Measurements from ENCODE around the gene ANKRD11.
A peak's percentile ranks its signal among the peaks of the same experiment; 100 is the strongest.
"Not testable (repeated sequence)": the region's sequence is repeated elsewhere in the genome, so short reads cannot be mapped to it uniquely, and the experiment has no call there.

DNA sequence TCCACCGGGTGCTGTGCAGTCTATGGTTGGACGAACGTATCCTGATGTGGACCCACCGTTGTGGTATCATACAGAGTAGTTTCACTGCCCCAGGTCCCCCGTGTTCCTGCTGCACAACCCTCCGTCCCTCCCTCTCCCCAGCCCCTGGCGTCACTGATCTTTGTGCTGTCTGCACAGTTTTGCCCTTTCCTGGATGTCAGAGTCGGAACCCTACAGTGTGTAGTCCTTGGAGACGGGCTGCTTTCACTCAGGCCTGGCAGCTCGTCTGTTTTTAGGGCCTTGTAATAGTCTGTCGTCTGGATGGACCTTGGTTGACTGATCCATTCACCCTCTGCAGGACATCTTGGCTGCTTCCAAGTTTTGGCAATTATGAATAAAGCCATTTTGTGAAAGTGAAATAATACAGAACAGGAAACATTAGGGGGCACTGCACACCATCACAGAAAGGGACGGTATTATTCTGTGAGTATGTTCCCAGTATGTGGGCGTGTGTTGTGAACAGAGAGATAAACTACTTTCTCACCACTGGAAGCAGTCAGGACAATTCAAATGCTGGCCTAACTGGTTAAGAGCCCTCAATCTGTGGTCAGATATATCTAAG, 156.9 kb downstream of the ANKRD11 start:
- TF ChIP-seq, protein P1, sequence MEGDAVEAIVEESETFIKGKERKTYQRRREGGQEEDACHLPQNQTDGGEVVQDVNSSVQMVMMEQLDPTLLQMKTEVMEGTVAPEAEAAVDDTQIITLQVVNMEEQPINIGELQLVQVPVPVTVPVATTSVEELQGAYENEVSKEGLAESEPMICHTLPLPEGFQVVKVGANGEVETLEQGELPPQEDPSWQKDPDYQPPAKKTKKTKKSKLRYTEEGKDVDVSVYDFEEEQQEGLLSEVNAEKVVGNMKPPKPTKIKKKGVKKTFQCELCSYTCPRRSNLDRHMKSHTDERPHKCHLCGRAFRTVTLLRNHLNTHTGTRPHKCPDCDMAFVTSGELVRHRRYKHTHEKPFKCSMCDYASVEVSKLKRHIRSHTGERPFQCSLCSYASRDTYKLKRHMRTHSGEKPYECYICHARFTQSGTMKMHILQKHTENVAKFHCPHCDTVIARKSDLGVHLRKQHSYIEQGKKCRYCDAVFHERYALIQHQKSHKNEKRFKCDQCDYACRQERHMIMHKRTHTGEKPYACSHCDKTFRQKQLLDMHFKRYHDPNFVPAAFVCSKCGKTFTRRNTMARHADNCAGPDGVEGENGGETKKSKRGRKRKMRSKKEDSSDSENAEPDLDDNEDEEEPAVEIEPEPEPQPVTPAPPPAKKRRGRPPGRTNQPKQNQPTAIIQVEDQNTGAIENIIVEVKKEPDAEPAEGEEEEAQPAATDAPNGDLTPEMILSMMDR (optimal IDR thresholded peaks at IDR 0.05 in 1 of 3, IDR thresholded peaks at IDR 0.05 in 1 of 3, conservative IDR thresholded peaks at IDR 0.05 in 1 of 3; ENCODE audit: extremely low read depth in 1 of 3, insufficient read depth in 2 of 3, low read length in 3 of 3) = peak in 2 of 3 experiments; percentile 43 to 53
- TF ChIP-seq EZH2 (IDR thresholded peaks at IDR 0.05; ENCODE audit: low read length) = not testable (repeated sequence)
